Measurements from ENCODE around the gene CACNG7. TPM values are rescaled to one million over a fixed set of nuclear protein-coding genes. Genes with fewer than 3 reads are reported as not detected.

CACNG7 gene
- total and polyA plus RNA-seq, 2 experiments from 2014 or later: not detected

DNA sequence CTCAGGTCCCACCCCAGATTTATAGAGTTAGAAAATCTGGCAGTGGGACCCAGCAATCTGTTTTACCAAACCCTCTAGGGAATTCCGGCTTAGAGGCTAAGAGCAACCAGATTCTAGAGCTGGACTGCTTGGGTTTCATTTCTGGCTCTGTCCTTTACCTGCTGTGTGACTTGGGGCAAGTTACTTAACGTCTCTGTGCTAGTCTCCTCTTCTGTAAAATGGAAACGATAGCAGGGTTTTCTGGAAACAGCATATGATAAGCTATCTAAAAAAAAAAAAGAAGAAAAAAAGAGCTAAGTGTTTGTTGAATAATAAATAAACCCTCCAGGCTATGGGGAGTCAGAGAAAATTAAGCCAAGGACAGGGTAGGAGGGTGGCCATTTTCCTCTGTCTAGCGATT, 11.6 kb upstream of the CACNG7 start:
- 20 to 21% methylated on average over 4 of the region's 4 CpGs for WGBS, 2 experiments (ENCODE audit: low coverage in 1 of 2, low lambda C conversion rate in 2 of 2, missing lambda C conversion rate in 2 of 2)
- H3F3A ChIP-seq (ENCODE audit: insufficient read depth): no peaks in the 10 kb centered on the region
- in situ Hi-C loops (cut with MboI): no loop called here

DNA sequence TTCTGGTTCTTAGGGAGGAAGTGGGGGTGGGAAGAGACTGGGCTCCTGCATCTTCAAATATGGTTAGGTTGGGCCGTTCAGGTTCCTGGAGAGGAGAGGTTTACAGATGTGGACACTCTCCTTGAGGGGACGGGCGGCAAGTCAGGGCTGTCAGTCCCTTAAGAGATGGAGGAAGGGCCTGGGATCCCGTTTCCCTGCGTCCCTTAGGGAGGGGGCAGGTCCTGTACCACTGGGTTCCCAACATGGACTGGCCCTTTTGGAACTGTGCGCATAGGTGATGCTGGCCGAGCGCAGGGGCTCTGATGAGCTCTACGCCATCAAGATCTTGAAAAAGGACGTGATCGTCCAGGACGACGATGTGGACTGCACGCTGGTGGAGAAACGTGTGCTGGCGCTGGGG, 10.9 kb upstream of the CACNG7 start:
- WGBS, 2 experiments (ENCODE audit: low coverage in 1 of 2, low lambda C conversion rate in 2 of 2, missing lambda C conversion rate in 2 of 2): 5 to 9% methylated on average over 16 of the region's 16 CpGs
- Histone ChIP-seq H3K36me3 (ENCODE audit: low read depth) (no peaks in the 10 kb centered on the region), H3K4me3 (no peak overlapping the region), H3F3A (ENCODE audit: insufficient read depth) (no peaks in the 10 kb centered on the region), H3K9ac (no peak overlapping the region), H4K20me1 (ENCODE audit: insufficient read depth) (no peaks in the 10 kb centered on the region), H3K27me3 (replicated peaks; ENCODE audit: insufficient read depth) (peaks cover 24% of the 10 kb centered on the region), H3K9me2 (ENCODE audit: insufficient read depth) (no peaks in the 10 kb centered on the region), H3K4me2 (ENCODE audit: unreplicated experiment) (no peak overlapping the region), H3K4me1 (ENCODE audit: insufficient read depth) (no peaks in the 10 kb centered on the region), H2AFZ (no peak overlapping the region), H3K27ac (no peak overlapping the region), H3K9me3 (ENCODE audit: low read depth) (no peaks in the 10 kb centered on the region), H3K79me2 (ENCODE audit: insufficient read depth) (no peaks in the 10 kb centered on the region)
- DNase-seq: no peak
- in situ Hi-C loops (cut with MboI): no loop called here
- TF ChIP-seq EZH2phosphoT487 (IDR thresholded peaks at IDR 0.05; ENCODE audit: insufficient read depth, low read depth) (no peak), EZH2 (IDR thresholded peaks at IDR 0.05; ENCODE audit: insufficient read depth, poor library complexity, severe bottlenecking) (no peak)

More for the DNA sequence above, 11.6 kb upstream of the CACNG7 start:
- Histone ChIP-seq H3K9ac (no peak overlapping the region), H3K36me3 (ENCODE audit: low read depth) (no peaks in the 10 kb centered on the region), H3K4me3 (no peak overlapping the region), H3K27me3 (replicated peaks; ENCODE audit: insufficient read depth) (peaks cover 29% of the 10 kb centered on the region), H3K79me2 (ENCODE audit: insufficient read depth) (no peaks in the 10 kb centered on the region), H2AFZ (no peak overlapping the region), H3K27ac (no peak overlapping the region), H3K4me2 (ENCODE audit: unreplicated experiment) (no peak overlapping the region), H3K9me2 (ENCODE audit: insufficient read depth) (no peaks in the 10 kb centered on the region), H3K9me3 (ENCODE audit: low read depth) (no peaks in the 10 kb centered on the region), H3K4me1 (ENCODE audit: insufficient read depth) (no peaks in the 10 kb centered on the region), H4K20me1 (ENCODE audit: insufficient read depth) (no peaks in the 10 kb centered on the region)
- DNase-seq: no peak
- TF ChIP-seq EZH2phosphoT487 (IDR thresholded peaks at IDR 0.05; ENCODE audit: insufficient read depth, low read depth) (no peak), EZH2 (IDR thresholded peaks at IDR 0.05; ENCODE audit: insufficient read depth, poor library complexity, severe bottlenecking) (no peak)

DNA sequence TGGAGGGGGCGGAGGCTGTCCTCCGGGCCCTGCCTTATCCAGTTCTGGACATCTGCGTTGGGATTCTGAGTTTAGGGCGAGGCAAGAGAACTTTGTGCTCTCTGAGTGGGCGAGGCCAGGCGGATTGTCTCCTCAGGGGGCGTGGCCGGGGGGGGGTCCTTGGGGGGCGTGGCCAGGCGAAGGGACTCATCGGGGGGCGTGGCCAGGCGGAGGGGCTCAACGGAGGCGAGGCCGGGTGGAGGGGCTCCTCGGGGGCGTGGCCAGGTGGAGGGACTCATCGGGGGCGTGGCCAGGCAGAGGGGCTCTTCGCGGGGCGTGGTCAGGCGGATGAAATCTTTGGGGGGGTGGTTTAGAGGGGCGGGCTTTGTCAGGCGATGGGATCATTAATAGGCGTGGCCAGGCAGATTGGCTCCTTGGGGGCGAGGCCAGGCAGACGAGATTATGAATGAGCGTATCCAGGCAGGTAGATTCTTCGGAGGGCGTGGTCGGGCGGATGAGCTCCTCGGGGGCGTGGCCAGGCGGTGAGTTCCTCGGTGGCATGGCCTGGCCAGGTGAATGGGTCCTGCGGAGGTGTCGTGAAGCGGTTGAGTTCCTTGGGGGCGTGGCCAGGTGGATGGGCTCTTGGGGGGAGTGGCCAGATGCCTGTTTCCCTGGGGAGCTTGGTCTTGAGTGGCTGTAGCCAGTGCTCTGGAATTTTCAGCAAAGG, 10.3 kb upstream of the CACNG7 start:
- no peak for DNase-seq
- no peaks in the 10 kb centered on the region for H3K9me3 ChIP-seq (ENCODE audit: low read depth)
- WGBS, 2 experiments (ENCODE audit: low coverage in 1 of 2, low lambda C conversion rate in 2 of 2, missing lambda C conversion rate in 2 of 2): 4% methylated on average over 23 to 41 of the region's 42 CpGs
- H3K79me2 ChIP-seq (ENCODE audit: insufficient read depth): no peaks in the 10 kb centered on the region
- H3K36me3 ChIP-seq (ENCODE audit: low read depth): no peaks in the 10 kb centered on the region
- H4K20me1 ChIP-seq (ENCODE audit: insufficient read depth): no peaks in the 10 kb centered on the region
- H3K27ac ChIP-seq: no peak overlapping the region
- in situ Hi-C loops (cut with MboI): no loop called here
- no peaks in the 10 kb centered on the region for H3K4me1 ChIP-seq (ENCODE audit: insufficient read depth)
- no peak overlapping the region for H3K9ac ChIP-seq
- H3K4me3 ChIP-seq: no peak overlapping the region
- no peak for TF ChIP-seq EZH2phosphoT487 (IDR thresholded peaks at IDR 0.05; ENCODE audit: insufficient read depth, low read depth)
- no peak for TF ChIP-seq EZH2 (IDR thresholded peaks at IDR 0.05; ENCODE audit: insufficient read depth, poor library complexity, severe bottlenecking)
- H3K9me2 ChIP-seq (ENCODE audit: insufficient read depth): no peaks in the 10 kb centered on the region
- H3K4me2 ChIP-seq (ENCODE audit: unreplicated experiment): no peak overlapping the region
- H3K27me3 ChIP-seq (replicated peaks; ENCODE audit: insufficient read depth): peaks cover 21% of the 10 kb centered on the region
- no peak overlapping the region for H2AFZ ChIP-seq
- no peaks in the 10 kb centered on the region for H3F3A ChIP-seq (ENCODE audit: insufficient read depth)

DNA sequence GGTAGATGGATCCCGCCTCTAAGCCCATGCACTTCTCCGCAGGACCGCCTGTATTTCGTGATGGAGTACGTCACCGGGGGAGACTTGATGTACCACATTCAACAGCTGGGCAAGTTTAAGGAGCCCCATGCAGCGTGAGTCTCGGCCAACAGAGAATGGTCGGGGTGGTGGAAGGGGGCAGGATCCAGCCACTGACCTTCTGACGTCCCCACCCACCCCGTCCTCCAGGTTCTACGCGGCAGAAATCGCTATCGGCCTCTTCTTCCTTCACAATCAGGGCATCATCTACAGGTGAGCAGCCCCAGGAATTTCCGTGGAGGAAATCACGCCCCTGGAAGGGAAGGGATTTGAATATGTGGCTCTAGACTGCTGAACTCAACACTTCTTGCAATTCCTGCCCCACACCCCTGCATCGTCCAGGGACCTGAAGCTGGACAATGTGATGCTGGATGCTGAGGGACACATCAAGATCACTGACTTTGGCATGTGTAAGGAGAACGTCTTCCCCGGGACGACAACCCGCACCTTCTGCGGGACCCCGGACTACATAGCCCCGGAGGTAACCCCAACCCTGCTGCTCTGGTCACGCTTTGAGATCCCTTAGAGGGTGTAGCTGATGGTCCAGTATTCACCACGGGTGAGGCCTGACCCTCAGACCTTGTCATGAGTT, 8.8 kb upstream of the CACNG7 start:
- H3K27ac ChIP-seq: no peak overlapping the region
- no peaks in the 10 kb centered on the region for H3F3A ChIP-seq (ENCODE audit: insufficient read depth)
- no peaks in the 10 kb centered on the region for H4K20me1 ChIP-seq (ENCODE audit: insufficient read depth)
- H3K4me3 ChIP-seq: no peak overlapping the region
- H3K27me3 ChIP-seq (replicated peaks; ENCODE audit: insufficient read depth): peaks cover 26% of the 10 kb centered on the region
- no peak overlapping the region for H3K9ac ChIP-seq
- H3K9me3 ChIP-seq (ENCODE audit: low read depth): no peaks in the 10 kb centered on the region
- no peak for DNase-seq
- H3K4me1 ChIP-seq (ENCODE audit: insufficient read depth): no peaks in the 10 kb centered on the region
- no peaks in the 10 kb centered on the region for H3K36me3 ChIP-seq (ENCODE audit: low read depth)
- H2AFZ ChIP-seq: no peak overlapping the region
- no peaks in the 10 kb centered on the region for H3K9me2 ChIP-seq (ENCODE audit: insufficient read depth)
- in situ Hi-C loops (cut with MboI): no loop called here
- no peak overlapping the region for H3K4me2 ChIP-seq (ENCODE audit: unreplicated experiment)
- H3K79me2 ChIP-seq (ENCODE audit: insufficient read depth): no peaks in the 10 kb centered on the region
- 75 to 81% methylated on average over 27 of the region's 27 CpGs for WGBS, 2 experiments (ENCODE audit: low coverage in 1 of 2, low lambda C conversion rate in 2 of 2, missing lambda C conversion rate in 2 of 2)
- TF ChIP-seq EZH2 (IDR thresholded peaks at IDR 0.05; ENCODE audit: insufficient read depth, poor library complexity, severe bottlenecking) (no peak), EZH2phosphoT487 (IDR thresholded peaks at IDR 0.05; ENCODE audit: insufficient read depth, low read depth) (no peak)
